Mesenchymal stem cell (in vitro differentiated cells and primary cell): ENCODE measurements around the gene SLC1A2.

Source experiments
- DNase-seq: peaks from one replicate; pipeline ENCODE4 v3.0.0-alpha.2; 2013
- H2AFZ ChIP-seq: one replicate; pipeline ENCODE4 v1.6.1; 2013; ENCODE audit warnings: low read depth, mild to moderate bottlenecking, control low read depth, inconsistent platforms, low read length, moderate library complexity
- H2AK5ac ChIP-seq: 2 replicates; pipeline ENCODE4 v1.6.1; 2013; ENCODE audit warnings: low read length, moderate library complexity, mild to moderate bottlenecking, inconsistent platforms; ENCODE audit not compliant: severe bottlenecking
- H2BK120ac ChIP-seq: one replicate; pipeline ENCODE4 v1.6.1; 2013; ENCODE audit warnings: low read depth, mild to moderate bottlenecking, inconsistent platforms, low read length, moderate library complexity
- H2BK12ac ChIP-seq, 2 experiments: one replicate each; pipeline ENCODE4 v1.6.1; 2013; ENCODE audit warnings: inconsistent platforms in 2 of 2, low read length in 2 of 2, mild to moderate bottlenecking in 2 of 2, moderate library complexity in 2 of 2, control low read depth in 1 of 2
- H2BK15ac ChIP-seq: one replicate; pipeline ENCODE4 v1.6.1; 2013; ENCODE audit warnings: mild to moderate bottlenecking, low read depth, inconsistent platforms; ENCODE audit not compliant: poor library complexity, severe bottlenecking
- H2BK5ac ChIP-seq: 2 replicates; pipeline ENCODE4 v1.6.1; 2013; ENCODE audit warnings: low read depth, mild to moderate bottlenecking, low read length, control low read depth, inconsistent platforms; ENCODE audit not compliant: poor library complexity, severe bottlenecking
- H3K14ac ChIP-seq, 2 experiments: one replicate each; pipeline ENCODE4 v1.6.1; 2013; ENCODE audit warnings: inconsistent platforms in 2 of 2, low read length in 2 of 2, control low read depth in 1 of 2, mild to moderate bottlenecking in 1 of 2, moderate library complexity in 1 of 2
- H3K18ac ChIP-seq, 2 experiments: one replicate each; pipeline ENCODE4 v1.6.1; 2013; ENCODE audit warnings: inconsistent platforms in 2 of 2, low read length in 2 of 2, control low read depth in 1 of 2, low read depth in 1 of 2, mild to moderate bottlenecking in 1 of 2
- H3K23ac ChIP-seq, 2 experiments: one replicate each; pipeline ENCODE4 v1.6.1; 2013; ENCODE audit warnings: inconsistent platforms in 2 of 2, low read length in 2 of 2, mild to moderate bottlenecking in 2 of 2, moderate library complexity in 2 of 2, control low read depth in 1 of 2
- H3K27ac ChIP-seq: 2 replicates; pipeline ENCODE4 v1.5.1; 2013; ENCODE audit warnings: mild to moderate bottlenecking, moderate library complexity, low read length, control low read depth, inconsistent platforms; ENCODE audit not compliant: poor library complexity, severe bottlenecking
- H3K27me3 ChIP-seq, 2 experiments: 2 replicates each; pipeline versions ENCODE4 v1.6.1 to v1.7.0; 2013; ENCODE audit warnings: low read length in 2 of 2, mild to moderate bottlenecking in 2 of 2, moderate library complexity in 2 of 2, control low read depth in 1 of 2, inconsistent platforms in 1 of 2; ENCODE audit not compliant: control insufficient read depth in 1 of 2, insufficient read depth in 1 of 2
- H3K36me3 ChIP-seq, 2 experiments: 2 replicates each; pipeline versions ENCODE4 v1.6.1 to v1.7.0; 2013; ENCODE audit warnings: low read length in 2 of 2, control low read depth in 1 of 2, inconsistent platforms in 1 of 2, low read depth in 1 of 2, mild to moderate bottlenecking in 1 of 2; ENCODE audit not compliant: insufficient read depth in 2 of 2, control insufficient read depth in 1 of 2
- H3K4ac ChIP-seq, 2 experiments: one replicate each; pipeline ENCODE4 v1.6.1; 2013; ENCODE audit warnings: inconsistent platforms in 2 of 2, low read length in 2 of 2, mild to moderate bottlenecking in 2 of 2, moderate library complexity in 2 of 2, control low read depth in 1 of 2, low read depth in 1 of 2
- H3K4me1 ChIP-seq: 2 replicates; pipeline ENCODE4 v1.6.1; 2013; ENCODE audit warnings: low read depth, low read length, control low read depth; ENCODE audit not compliant: control insufficient read depth, insufficient read depth
- H3K4me2 ChIP-seq: 2 replicates; pipeline ENCODE4 v1.6.1; 2013; ENCODE audit warnings: low read length, mild to moderate bottlenecking, inconsistent platforms; ENCODE audit not compliant: poor library complexity, severe bottlenecking
- H3K4me3 ChIP-seq, 2 experiments: 2 replicates each; pipeline versions ENCODE4 v1.5.1 to v1.7.0; 2013; ENCODE audit warnings: low read length in 2 of 2, mild to moderate bottlenecking in 2 of 2, control low read depth in 1 of 2, low read depth in 1 of 2; ENCODE audit not compliant: insufficient read depth in 1 of 2
- H3K79me1 ChIP-seq: replicated peaks from 2 replicates; pipeline ENCODE4 v1.6.1; 2013; ENCODE audit warnings: mild to moderate bottlenecking, control low read depth, low read length, inconsistent platforms; ENCODE audit not compliant: poor library complexity, severe bottlenecking
- H3K9ac ChIP-seq: 2 replicates; pipeline ENCODE4 v1.7.0; 2013; ENCODE audit warnings: mild to moderate bottlenecking, low read length, moderate library complexity
- H3K9me3 ChIP-seq: 2 replicates; pipeline ENCODE4 v1.7.0; 2013; ENCODE audit warnings: mild to moderate bottlenecking, low read length; ENCODE audit not compliant: control insufficient read depth
- H4K8ac ChIP-seq: one replicate; pipeline ENCODE4 v1.6.1; 2013; ENCODE audit warnings: inconsistent platforms, mild to moderate bottlenecking, low read length, moderate library complexity
- H4K91ac ChIP-seq: one replicate; pipeline ENCODE4 v1.6.1; 2013; ENCODE audit warnings: mild to moderate bottlenecking, low read length, inconsistent platforms
- WGBS: methylation state at CpG from one replicate; pipeline ENCODE4 v1.1.7; 2013; ENCODE audit warnings: mixed read lengths; 5-methylcytosine and 5-hydroxymethylcytosine counted together

Gene SLC1A2

DNA sequence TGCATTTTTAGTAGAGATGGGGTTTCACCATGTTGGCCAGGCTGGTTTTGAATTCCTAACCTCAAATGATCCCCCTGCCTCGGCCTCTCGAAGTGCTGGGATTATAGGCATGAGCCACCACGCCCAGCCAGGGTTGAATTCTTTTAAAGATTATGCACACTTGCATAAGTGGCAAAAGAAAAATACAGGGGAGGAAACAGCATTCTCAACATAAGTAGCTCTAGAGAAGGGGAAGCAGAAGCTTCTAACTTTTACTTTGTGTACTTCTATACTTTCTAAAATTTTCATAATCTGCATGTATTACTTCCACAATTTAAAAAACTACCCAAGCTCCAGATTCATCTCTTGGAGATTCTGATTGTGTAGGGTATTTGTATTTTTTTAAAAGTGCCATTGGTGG, 108.0 kb downstream of the SLC1A2 start:
- 97% methylated on average over 3 of the region's 3 CpGs for WGBS
- no peak overlapping the region for H4K91ac ChIP-seq
- no peak overlapping the region for H2BK120ac ChIP-seq
- H4K8ac ChIP-seq = no peak overlapping the region
- no peak overlapping the region for H3K18ac ChIP-seq
- H3K79me1 ChIP-seq = no peaks in the 10 kb centered on the region
- no peak overlapping the region for H2BK5ac ChIP-seq
- H3K9me3 ChIP-seq = no peaks in the 10 kb centered on the region
- DNase-seq = no peak
- H2BK15ac ChIP-seq = no peak overlapping the region
- no peak overlapping the region for H2AFZ ChIP-seq
- no peak overlapping the region for H3K14ac ChIP-seq
- H3K4ac ChIP-seq = no peak overlapping the region
- peaks cover 0 to 80% of the 10 kb centered on the region in 2 experiments for H3K36me3 ChIP-seq
- no peaks in the 10 kb centered on the region for H3K4me1 ChIP-seq
- H2AK5ac ChIP-seq = no peak overlapping the region
- H3K9ac ChIP-seq = no peak overlapping the region
- no peak overlapping the region for H2BK12ac ChIP-seq
- H3K4me3 ChIP-seq = no peak overlapping the region
- peaks cover 0 to 6% of the 10 kb centered on the region in 2 experiments for H3K27me3 ChIP-seq
- H3K27ac ChIP-seq = no peak overlapping the region
- H3K4me2 ChIP-seq = no peak overlapping the region
- no peak overlapping the region for H3K23ac ChIP-seq

- H3K4me3 ChIP-seq = no peak overlapping the region
- H3K36me3 ChIP-seq = peaks cover 0 to 71% of the 10 kb centered on the region in 2 experiments
- no peak overlapping the region for H3K9ac ChIP-seq
- no peak overlapping the region for H2AFZ ChIP-seq
- no peak overlapping the region for H3K23ac ChIP-seq
- H2BK5ac ChIP-seq = no peak overlapping the region
- no peak overlapping the region for H2AK5ac ChIP-seq
- WGBS = 95% methylated on average over 8 of the region's 9 CpGs
- no peak overlapping the region for H3K14ac ChIP-seq
- no peak overlapping the region for H4K91ac ChIP-seq
- H2BK12ac ChIP-seq = peak overlapping the region in 1 of 2 experiments; percentile 5
- H3K9me3 ChIP-seq = no peaks in the 10 kb centered on the region
- H2BK120ac ChIP-seq = no peak overlapping the region
- peaks cover 0 to 6% of the 10 kb centered on the region in 2 experiments for H3K27me3 ChIP-seq
- H3K4me2 ChIP-seq = no peak overlapping the region
- H3K18ac ChIP-seq = no peak overlapping the region
- no peaks in the 10 kb centered on the region for H3K79me1 ChIP-seq
- DNase-seq = no peak
- H4K8ac ChIP-seq = no peak overlapping the region
- no peaks in the 10 kb centered on the region for H3K4me1 ChIP-seq
- H2BK15ac ChIP-seq = no peak overlapping the region
- H3K27ac ChIP-seq = no peak overlapping the region
- no peak overlapping the region for H3K4ac ChIP-seq
These were observed 111.2 kb downstream of the SLC1A2 start for GRCh38 chr11:35308157-35308556.

DNA sequence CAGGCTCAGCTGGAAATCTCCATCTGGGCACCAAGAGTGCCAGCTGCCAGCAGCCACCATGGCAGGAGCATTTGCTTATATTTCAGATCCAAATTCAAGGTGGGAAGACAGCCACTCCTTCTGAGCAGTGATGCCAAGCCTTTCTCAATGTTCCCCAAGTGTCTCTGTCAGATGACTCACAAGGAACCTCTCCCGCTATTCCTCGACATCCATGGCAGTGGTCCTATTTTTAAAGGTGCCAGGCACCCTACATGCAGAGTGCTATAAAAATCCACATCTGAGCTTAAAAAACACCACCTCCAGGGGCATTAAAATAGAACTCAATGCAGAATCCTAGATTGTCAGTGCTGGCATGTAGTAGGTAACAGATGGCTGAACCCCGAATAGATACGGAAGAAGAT, 112.1 kb downstream of the SLC1A2 start:
- H3K4me3 ChIP-seq = no peak overlapping the region
- no peak overlapping the region for H3K23ac ChIP-seq
- WGBS = 100% methylated on average over 4 of the region's 4 CpGs
- no peaks in the 10 kb centered on the region for H3K9me3 ChIP-seq
- H3K4ac ChIP-seq = no peak overlapping the region
- H4K8ac ChIP-seq = no peak overlapping the region
- no peak overlapping the region for H2AFZ ChIP-seq
- no peak overlapping the region for H3K4me2 ChIP-seq
- H3K27me3 ChIP-seq = peaks cover 0 to 6% of the 10 kb centered on the region in 2 experiments
- H2AK5ac ChIP-seq = peak overlapping the region; percentile 11
- H2BK5ac ChIP-seq = no peak overlapping the region
- no peak overlapping the region for H3K9ac ChIP-seq
- no peak overlapping the region for H2BK15ac ChIP-seq
- no peak overlapping the region for H2BK12ac ChIP-seq
- no peaks in the 10 kb centered on the region for H3K4me1 ChIP-seq
- peak overlapping the region in 1 of 2 experiments; percentile 26 for H3K18ac ChIP-seq
- no peak overlapping the region for H3K14ac ChIP-seq
- no peak overlapping the region for H2BK120ac ChIP-seq
- H4K91ac ChIP-seq = no peak overlapping the region
- DNase-seq = no peak
- no peaks in the 10 kb centered on the region for H3K79me1 ChIP-seq
- peaks cover 0 to 61% of the 10 kb centered on the region in 2 experiments for H3K36me3 ChIP-seq
- H3K27ac ChIP-seq = no peak overlapping the region

GRCh38 chr11:35305670-35306382, 113.5 kb downstream of the SLC1A2 start:
- Histone ChIP-seq H4K8ac (no peak overlapping the region), H3K14ac (no peak overlapping the region), H2BK15ac (peak overlapping the region; percentile 88), H3K4me3 (no peak overlapping the region), H3K9ac (peak overlapping the region; percentile 91), H2BK5ac (no peak overlapping the region), H2AK5ac (no peak overlapping the region), H3K36me3 (peaks cover 0 to 53% of the 10 kb centered on the region in 2 experiments), H2BK12ac (peak overlapping the region; percentile 43 to 57), H3K23ac (no peak overlapping the region), H3K27ac (no peak overlapping the region), H3K4ac (peak overlapping the region in 1 of 2 experiments; percentile 57), H2AFZ (no peak overlapping the region), H3K4me1 (no peaks in the 10 kb centered on the region), H3K4me2 (no peak overlapping the region), H3K9me3 (no peaks in the 10 kb centered on the region), H3K79me1 (no peaks in the 10 kb centered on the region), H4K91ac (no peak overlapping the region), H2BK120ac (no peak overlapping the region), H3K18ac (peak overlapping the region; percentile 65 to 81), H3K27me3 (peaks cover 0 to 6% of the 10 kb centered on the region in 2 experiments)
- peak; percentile 64 for DNase-seq
- WGBS = 84% methylated on average over 14 of the region's 14 CpGs
